ENCODE data around the gene SLC35B1. TPM values are rescaled to one million over a fixed set of nuclear protein-coding genes. Genes with fewer than 3 reads are reported as not detected.

SLC35B1 gene
- polyA plus RNA-seq, 2 of the 4 experiments (the other 2 are of a cell fraction), result 72.7 to 191 TPM

DNA sequence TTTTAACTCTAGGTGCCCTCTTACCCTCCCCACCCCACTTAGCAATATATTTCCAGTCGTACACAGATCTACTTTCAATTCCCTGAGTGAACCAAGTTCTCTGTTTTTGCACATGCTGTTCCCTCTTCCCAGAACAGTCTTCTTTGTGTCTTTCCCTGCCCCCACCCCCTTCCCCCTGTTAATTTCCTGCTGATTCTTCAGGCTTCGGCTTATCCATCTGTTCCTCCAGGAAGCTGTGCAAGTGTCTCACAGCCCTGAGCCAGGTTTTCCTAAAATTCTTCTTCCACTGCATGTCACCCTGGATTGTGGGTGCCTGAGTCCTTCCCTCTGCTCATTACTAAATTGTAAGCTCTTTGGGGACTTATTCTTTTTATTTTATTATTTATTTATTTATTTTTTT lies 17.5 kb downstream of the SLC35B1 start (continued):
- TF ChIP-seq, protein P1, sequence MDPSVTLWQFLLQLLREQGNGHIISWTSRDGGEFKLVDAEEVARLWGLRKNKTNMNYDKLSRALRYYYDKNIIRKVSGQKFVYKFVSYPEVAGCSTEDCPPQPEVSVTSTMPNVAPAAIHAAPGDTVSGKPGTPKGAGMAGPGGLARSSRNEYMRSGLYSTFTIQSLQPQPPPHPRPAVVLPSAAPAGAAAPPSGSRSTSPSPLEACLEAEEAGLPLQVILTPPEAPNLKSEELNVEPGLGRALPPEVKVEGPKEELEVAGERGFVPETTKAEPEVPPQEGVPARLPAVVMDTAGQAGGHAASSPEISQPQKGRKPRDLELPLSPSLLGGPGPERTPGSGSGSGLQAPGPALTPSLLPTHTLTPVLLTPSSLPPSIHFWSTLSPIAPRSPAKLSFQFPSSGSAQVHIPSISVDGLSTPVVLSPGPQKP (IDR thresholded peaks at IDR 0.05; ENCODE audit: low read depth, low read length), result no peak
- TF ChIP-seq, protein P2, sequence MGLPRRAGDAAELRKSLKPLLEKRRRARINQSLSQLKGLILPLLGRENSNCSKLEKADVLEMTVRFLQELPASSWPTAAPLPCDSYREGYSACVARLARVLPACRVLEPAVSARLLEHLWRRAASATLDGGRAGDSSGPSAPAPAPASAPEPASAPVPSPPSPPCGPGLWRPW (IDR thresholded peaks at IDR 0.05), result no peak
- TF ChIP-seq EHMT2 (IDR thresholded peaks at IDR 0.05; ENCODE audit: low read depth) (no peak), HDAC2 (IDR thresholded peaks at IDR 0.05) (no peak), KDM1A (IDR thresholded peaks at IDR 0.05; ENCODE audit: low read depth) (no peak), JUN (IDR thresholded peaks at IDR 0.05) (no peak)

DNA sequence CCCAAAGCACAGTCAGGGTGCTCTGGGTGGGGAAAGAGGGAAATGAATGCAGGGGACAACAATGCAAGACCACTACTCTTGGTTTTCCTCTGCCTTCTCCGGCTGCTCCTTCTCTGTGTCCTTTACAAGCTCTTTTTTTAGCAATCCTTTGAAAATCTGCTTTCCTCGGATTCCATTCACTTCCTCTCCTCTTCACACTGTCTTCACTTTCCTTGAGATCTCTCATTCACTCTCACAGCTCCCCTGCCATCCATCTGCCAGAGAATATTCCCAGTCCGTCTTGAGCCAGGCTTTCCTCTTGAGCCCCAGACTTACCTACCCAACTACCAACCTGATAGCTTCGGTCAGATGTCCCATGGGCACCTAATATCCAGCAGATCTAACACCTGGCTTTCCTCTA lies 18.9 kb downstream of the SLC35B1 start:
- DNase-seq (ENCODE audit: low read depth in 1 of 2, low spot score in 1 of 2) (no peak), FAIRE-seq (no peak), ATAC-seq (no peak)
- Histone ChIP-seq H3K4me3 (no peak overlapping the region), H3K4me2 (no peak overlapping the region), H3K4me1 (0 out of 3 replicates have a peak, but pooled peaks cover 4% of the 10 kb centered on the region), H3K27ac (no peak overlapping the region), H3K9me3 (no peaks in the 10 kb centered on the region)
- TF ChIP-seq JUN (IDR thresholded peaks at IDR 0.05) (no peak), HOXB5 (CRISPR knock-in tag; IDR thresholded peaks at IDR 0.05) (no peak), ESRRA (IDR thresholded peaks at IDR 0.05; ENCODE audit: borderline replicate concordance, low read length) (no peak), SMC3 (IDR thresholded peaks at IDR 0.05) (no peak), RARB (CRISPR knock-in tag; IDR thresholded peaks at IDR 0.05) (no peak), FOSB (CRISPR knock-in tag; IDR thresholded peaks at IDR 0.05) (no peak), HOXA7 (CRISPR knock-in tag; IDR thresholded peaks at IDR 0.05) (no peak), KDM1A (IDR thresholded peaks at IDR 0.05; ENCODE audit: low read depth) (no peak), EHF (CRISPR knock-in tag; IDR thresholded peaks at IDR 0.05) (no peak), HDAC2 (IDR thresholded peaks at IDR 0.05) (no peak), BHLHE40 (IDR thresholded peaks at IDR 0.05; ENCODE audit: low read depth, low read length) (no peak), JUNB (IDR thresholded peaks at IDR 0.05) (no peak), POLR2A (IDR thresholded peaks at IDR 0.05; ENCODE audit: low read length) (no peak), GATA3 (IDR thresholded peaks at IDR 0.05; ENCODE audit: borderline replicate concordance) (no peak), NR3C1 (IDR thresholded peaks at IDR 0.05) (no peak)
- TF ChIP-seq, protein P3, sequence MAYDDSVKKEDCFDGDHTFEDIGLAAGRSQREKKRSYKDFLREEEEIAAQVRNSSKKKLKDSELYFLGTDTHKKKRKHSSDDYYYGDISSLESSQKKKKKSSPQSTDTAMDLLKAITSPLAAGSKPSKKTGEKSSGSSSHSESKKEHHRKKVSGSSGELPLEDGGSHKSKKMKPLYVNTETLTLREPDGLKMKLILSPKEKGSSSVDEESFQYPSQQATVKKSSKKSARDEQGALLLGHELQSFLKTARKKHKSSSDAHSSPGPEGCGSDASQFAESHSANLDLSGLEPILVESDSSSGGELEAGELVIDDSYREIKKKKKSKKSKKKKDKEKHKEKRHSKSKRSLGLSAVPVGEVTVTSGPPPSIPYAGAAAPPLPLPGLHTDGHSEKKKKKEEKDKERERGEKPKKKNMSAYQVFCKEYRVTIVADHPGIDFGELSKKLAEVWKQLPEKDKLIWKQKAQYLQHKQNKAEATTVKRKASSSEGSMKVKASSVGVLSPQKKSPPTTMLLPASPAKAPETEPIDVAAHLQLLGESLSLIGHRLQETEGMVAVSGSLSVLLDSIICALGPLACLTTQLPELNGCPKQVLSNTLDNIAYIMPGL (CRISPR knock-in tag; IDR thresholded peaks at IDR 0.05; ENCODE audit: borderline replicate concordance), result no peak
- TF ChIP-seq, protein P4, sequence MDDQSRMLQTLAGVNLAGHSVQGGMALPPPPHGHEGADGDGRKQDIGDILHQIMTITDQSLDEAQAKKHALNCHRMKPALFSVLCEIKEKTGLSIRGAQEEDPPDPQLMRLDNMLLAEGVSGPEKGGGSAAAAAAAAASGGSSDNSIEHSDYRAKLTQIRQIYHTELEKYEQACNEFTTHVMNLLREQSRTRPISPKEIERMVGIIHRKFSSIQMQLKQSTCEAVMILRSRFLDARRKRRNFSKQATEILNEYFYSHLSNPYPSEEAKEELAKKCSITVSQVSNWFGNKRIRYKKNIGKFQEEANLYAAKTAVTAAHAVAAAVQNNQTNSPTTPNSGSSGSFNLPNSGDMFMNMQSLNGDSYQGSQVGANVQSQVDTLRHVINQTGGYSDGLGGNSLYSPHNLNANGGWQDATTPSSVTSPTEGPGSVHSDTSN (IDR thresholded peaks at IDR 0.05), result no peak
- TF ChIP-seq, protein P1 (IDR thresholded peaks at IDR 0.05; ENCODE audit: low read depth, low read length), result no peak
- TF ChIP-seq, protein P5, sequence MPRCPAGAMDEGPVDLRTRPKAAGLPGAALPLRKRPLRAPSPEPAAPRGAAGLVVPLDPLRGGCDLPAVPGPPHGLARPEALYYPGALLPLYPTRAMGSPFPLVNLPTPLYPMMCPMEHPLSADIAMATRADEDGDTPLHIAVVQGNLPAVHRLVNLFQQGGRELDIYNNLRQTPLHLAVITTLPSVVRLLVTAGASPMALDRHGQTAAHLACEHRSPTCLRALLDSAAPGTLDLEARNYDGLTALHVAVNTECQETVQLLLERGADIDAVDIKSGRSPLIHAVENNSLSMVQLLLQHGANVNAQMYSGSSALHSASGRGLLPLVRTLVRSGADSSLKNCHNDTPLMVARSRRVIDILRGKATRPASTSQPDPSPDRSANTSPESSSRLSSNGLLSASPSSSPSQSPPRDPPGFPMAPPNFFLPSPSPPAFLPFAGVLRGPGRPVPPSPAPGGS (IDR thresholded peaks at IDR 0.05), result no peak
- CTCF ChIA-PET, result interaction anchor here (0.7 to 49.7 kb wide), 6 partner anchors 11 to 192 kb away, joined by 3 to 2008 read pairs (median 4); partner anchors contain the start of gene NXPH3
- POLR2A ChIA-PET, result interaction anchor here (0.5 kb wide), 1 partner anchor 118 kb away, joined by 3 read pairs; no protein-coding TSS in a partner anchor
- WGBS (ENCODE audit: missing lambda C conversion rate), result 90% methylated on average over 4 of the region's 4 CpGs

Measured in A549 (cell line).